Daoy (cell line): ENCODE measurements around the gene RCE1. TPM values are rescaled to one million over a fixed set of nuclear protein-coding genes. Genes with fewer than 3 reads are reported as not detected.
"Not testable (repeated sequence)": the region's sequence is repeated elsewhere in the genome, so short reads cannot be mapped to it uniquely, and the experiment has no call there.

Source experiments
- DNase-seq: peaks from one replicate; pipeline ENCODE4 v3.0.0-alpha.2; 2015; ENCODE audit warnings: low read depth
- total RNA-seq: library from RNA; depleted of rRNA; stranded (reverse); fragments of >200 nt; shearing (Covaris generic); gene quantifications from 2 replicates; pipeline ENCODE4 v1.2.3, GENCODE V29; 2014; rRNA removed

The RCE1 gene, protein sequence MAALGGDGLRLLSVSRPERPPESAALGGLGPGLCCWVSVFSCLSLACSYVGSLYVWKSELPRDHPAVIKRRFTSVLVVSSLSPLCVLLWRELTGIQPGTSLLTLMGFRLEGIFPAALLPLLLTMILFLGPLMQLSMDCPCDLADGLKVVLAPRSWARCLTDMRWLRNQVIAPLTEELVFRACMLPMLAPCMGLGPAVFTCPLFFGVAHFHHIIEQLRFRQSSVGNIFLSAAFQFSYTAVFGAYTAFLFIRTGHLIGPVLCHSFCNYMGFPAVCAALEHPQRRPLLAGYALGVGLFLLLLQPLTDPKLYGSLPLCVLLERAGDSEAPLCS
- total RNA-seq: 21.3 and 24.2 TPM in 2 replicates

- DNase-seq: peak; percentile 94
Measured at GRCh38 chr11:66842896-66843775, at the start of gene RCE1. Gene RCE1, plus strand, starts transcription at chr11:66843441. Its CDS starts 15 bp downstream, at chr11:66843456.

- DNase-seq: not testable (repeated sequence)
Measured at GRCh38 chr11:66799815-66800214, 43.4 kb upstream of the RCE1 start.

DNA sequence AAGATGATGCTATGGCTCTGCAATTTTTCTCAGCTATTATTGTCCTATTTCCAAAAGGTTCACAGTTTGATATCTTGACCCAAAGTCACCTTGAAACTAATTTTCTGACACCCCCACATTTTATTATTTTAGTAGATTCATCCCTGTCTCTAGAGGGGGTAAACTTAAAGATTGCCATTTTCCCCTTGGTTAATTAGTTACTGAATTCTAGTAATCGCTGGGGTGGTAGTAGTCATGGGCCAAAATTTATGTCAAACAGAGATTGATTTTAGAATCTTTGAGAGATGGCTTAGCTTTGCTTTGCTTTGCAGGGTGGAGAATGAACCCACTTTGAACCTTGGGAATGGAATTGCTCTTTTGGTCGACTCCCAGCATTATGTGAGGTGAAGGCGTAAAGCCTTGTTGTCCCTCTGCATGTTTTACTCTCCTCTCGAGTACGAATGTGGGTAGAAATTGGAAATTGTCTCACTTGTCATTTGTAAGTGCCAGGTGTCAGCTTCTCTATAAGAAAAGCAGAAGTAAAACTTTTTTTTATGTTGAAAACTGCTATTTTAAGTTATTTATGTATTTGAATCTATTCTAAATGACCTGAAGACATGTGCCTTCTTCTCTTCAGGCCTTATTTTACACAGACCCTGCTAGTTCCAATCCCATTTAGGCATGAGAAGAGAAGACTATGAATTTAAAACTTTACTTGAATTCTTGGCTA, 42.4 kb upstream of the RCE1 start:
- no peak for DNase-seq

DNA sequence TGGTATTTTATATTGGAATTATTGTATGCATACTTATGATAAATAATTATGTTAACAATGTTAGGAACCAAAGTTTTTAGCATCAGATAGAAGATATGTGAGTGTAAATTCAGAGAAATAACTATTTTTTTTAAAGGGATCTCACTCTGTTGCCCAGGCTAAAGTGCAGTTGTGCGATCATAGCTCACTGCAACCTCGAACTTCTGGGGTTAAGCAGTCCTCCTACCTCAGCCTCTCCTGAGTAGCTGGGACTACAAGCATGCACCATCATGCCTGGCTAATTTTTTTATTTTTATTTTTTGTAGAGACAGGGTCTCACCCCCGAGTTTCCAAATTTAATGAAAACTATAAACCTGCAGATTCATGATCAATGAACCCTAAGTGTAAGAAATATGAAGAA, 33.6 kb upstream of the RCE1 start:
- no peak for DNase-seq

DNA sequence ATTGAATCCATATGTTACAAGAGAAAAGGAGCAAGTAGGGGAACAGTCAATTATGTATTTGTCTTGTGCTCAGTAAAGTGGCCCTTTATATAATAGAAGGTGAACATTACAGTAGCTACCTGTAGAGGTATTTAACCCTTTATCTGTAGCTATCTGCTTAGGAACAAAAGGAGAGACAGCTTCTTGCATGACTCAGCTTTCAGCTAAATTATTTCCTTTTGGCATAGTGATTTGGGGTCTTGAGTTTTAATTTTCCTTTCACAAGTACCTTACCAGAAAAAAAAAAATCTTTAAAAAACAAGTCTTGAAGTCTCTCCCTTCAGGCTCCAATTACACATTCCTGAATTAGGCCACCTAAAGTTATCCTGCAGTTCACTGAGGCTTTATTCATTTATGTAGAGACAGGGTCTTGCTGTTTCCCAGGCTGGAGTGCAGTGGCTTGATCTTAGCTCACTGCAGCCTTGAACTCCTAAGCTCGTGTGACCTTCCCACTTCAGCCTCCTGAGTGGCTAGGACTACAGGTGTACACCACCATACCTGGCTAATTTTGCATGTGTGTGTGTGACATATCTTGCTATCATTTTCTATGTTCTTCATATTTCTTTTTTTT, 32.6 kb upstream of the RCE1 start:
- DNase-seq: no peak

DNA sequence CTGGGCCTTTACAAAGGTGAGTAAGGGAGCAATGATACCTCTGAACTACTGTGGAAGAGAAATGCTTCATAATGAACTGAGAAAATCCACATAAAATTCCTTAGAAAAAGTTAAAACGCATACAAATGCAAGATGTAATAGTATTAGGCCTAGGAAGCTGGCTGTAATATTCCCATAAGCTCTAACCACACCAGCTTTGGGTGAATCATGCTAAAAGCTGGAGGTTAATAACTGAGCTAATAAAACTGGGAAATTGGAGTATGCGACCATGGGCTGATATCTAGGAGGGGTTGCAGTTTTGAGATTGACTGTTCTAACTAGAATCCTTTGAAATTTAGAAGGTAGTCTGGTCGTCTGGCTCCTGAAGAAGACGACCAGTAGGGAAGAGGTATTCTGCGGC, 28.6 kb upstream of the RCE1 start:
- no peak for DNase-seq

DNA sequence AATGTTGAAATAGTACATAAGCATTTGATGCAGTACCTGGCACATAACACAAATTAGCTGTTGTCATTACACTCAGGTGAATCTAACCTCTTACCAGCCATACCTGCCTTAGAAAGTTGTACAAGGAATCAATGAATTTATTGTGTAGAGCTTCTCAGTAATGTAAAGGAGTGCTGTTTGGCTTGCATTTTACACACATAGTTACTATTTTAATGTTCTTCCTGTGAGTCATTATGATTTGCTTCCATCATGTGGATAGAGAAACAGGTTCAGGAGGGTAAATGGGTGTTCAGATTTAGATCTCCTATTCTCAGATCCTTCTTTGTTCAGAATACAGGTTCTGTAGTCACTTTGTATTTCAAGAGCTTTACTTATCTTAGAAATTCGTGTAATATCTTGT, 27.6 kb upstream of the RCE1 start:
- no peak for DNase-seq

DNA sequence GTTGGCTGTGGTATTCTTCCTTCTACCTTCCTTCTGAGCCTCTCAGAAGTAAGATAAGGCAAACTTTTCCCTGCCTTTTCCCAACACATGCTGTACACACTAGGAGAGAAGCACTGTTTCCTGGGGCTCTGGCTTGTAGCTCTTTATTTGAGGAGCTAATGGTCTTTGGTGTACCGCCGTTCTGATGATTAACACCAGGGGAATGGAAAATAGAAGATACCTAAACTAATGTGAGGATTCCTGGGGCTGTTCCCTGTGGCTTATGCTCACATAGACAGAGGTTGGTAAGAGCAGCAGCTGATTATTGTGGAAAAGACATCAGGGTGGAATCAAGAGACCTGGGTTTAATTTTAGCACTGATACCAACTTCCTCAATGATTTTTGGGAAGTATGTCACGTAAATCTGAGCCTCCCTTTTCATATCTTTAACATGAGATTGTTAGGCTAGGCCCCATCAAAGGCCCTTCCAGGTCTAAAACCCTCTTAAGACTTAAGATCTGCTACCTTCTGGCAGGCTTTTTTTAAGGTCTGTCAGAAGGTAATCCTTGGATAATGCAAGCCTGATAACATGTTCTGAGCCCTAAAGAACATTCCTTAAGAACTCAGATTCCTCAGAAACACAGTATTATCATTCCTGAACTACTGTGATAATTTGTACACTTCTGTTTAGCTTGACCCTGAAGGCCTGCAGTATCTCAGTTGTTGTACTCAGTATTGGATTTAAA, 24.8 kb upstream of the RCE1 start:
- no peak for DNase-seq

DNA sequence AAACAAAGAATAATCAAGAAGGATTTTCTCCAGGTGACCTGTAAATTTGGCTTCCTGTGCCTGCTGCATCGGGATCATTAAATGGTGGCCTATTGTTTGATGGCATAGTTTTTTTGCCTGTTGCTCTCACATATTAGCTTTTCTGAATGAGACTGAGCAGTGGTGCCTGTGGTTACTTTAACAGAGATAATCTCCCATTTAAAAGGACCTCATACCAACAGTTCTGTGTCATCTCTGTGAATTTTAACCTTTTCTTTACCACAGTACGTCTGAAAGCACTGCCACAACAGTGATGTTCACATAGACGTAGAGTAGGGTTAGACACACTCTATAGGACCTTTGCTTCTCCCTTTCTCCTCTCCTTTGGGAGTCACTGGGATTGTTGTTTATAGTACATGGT, 22.9 kb upstream of the RCE1 start:
- no peak for DNase-seq

DNA sequence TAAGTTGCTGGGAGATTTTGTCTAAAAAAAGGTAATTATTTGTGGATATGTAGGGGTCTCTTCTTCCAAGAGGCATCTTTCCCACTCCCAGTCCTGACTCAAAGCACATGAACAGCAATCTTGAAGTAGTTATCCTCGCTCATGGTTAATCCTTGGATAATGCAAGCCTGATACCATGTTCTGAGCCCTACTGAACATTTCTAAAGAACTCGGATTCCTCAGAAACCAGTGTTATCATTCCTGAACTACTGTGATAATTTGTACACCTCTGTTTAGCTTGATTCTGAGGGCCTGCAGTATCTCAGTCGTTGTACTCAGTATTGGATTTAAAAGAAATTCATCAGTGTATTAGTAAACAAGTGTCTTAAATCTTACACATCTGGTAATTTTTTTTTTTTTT, 22.3 kb upstream of the RCE1 start:
- no peak for DNase-seq

GRCh38 chr11:66823700-66824099, 19.5 kb upstream of the RCE1 start:
- DNase-seq: no peak

DNA sequence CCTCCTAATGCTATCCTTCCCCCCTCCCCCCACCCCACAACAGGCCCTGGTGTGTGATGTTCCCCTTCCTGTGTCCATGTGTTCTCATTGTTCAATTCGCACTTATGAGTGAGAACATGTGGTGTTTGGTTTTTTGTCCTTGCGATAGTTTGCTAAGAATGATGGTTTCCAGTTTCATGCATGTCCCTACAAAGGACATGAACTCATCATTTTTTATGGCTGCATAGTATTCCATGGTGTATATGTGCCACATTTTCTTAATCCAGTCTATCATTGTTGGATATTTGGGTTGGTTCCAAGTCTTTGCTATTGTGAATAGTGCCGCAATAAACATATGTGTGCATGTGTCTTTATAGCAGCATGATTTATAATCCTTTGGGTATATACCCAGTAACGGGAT, 18.7 kb upstream of the RCE1 start:
- DNase-seq: not testable (repeated sequence)

DNA sequence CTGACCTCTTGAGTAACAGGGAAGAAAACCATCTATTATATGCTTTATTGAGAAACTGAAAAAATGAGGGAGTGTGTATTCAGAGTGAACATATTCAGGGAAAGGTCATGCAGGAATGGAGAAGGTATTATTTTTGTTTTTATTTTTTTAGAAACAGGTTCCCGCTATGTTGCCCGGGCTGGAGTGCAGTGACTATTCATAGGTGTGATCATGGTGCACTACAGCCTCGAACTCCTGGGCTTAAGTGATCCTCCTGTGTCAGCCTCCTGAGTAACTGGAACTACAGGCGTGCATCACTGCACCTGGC, 8.7 kb upstream of the RCE1 start:
- DNase-seq: no peak

DNA sequence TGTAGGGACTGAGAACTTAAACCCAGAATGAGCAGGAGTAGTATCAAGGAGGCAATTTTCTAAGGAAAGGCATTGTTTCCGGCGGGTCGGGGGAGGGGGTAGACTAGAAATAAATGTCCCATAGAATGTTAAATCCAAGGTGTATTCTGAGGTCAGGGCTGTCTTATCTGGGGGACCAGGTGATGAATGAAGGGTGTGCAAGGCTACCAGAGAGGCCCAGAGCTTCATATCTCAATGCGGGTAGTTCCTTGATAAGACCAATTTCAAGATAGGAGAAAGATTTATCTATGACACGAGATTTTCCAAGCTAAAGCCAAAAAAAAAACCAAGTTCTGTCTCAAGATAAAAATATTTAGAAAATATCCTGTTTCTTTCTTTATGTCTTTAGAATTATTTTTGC, 8.3 kb upstream of the RCE1 start:
- DNase-seq: no peak

DNA sequence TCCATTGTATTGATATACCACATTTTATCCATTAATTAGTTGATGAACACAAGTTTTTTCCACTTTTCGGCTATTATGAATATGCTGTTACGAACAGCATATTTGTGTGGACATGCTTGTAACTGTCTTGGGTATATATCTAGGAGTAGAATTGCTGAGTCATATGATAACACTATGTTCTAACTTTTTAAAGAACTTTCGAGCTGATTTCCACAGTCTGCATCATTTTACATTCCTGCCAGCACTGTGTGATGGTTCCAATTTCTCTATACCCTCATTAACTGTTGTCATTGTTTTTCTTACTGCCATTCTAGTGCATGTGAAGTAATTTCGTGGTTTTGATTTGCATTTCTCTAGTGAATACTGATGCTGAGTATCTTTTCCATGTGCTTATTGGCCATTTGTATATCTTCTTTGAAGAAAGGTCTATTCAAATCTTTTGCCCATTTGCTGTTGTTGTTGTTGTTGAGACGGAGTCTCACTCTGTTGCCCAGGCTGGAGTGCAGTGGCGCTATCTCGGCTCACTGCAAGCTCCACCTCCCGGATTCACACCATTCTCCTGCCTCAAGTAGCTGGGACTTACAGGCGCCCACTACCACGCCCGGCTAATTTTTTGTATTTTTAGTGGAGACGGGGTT, 7.4 kb upstream of the RCE1 start:
- DNase-seq: no peak

- DNase-seq: no peak
Measured at GRCh38 chr11:66840317-66841091, 2.7 kb upstream of the RCE1 start.

- DNase-seq: no peak
Measured at GRCh38 chr11:66841861-66842260, 1.4 kb upstream of the RCE1 start.

- no peak for DNase-seq
Measured at GRCh38 chr11:66842501-66842895, 743 bp upstream of the RCE1 start.

DNA sequence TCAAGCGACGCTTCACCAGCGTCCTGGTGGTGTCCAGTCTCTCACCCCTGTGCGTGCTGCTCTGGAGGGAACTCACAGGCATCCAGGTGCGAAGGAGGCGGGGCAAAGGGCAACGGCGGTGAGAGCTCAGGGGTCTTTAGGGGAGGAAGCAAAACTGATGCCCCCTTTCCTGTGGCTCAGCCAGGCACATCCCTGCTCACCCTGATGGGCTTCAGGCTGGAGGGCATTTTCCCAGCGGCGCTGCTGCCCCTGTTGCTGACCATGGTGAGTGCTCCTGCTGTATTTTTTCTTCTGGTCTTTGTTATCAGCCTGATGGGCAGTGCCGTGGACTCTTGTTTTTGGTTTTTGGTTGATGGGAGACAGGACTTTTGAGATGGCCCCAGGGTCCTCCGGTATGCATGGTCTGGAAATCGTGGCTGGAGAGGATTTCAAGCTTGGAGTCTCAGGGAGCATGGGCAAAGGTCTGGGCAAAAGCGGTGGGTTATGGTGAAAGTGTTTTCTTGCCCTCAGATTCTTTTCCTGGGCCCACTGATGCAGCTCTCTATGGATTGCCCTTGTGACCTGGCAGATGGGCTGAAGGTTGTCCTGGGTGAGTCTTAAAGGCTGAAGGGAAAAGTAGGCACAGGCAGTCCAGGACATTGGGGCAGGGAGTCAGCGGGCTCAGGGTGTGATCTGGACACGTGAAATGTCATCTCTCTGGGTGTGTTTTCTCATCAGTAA, 695 bp downstream of the RCE1 start:
- DNase-seq: no peak
